CD4-positive, alpha-beta memory T cell (primary cell): Measurements from ENCODE around the gene ELF1. TPM values are rescaled to one million over a fixed set of nuclear protein-coding genes. Genes with fewer than 3 reads are reported as not detected.

ENCODE experiments used
- CTCF ChIA-PET: fragments of 350-600 bp; sonication (Branson Sonifier 250); formaldehyde crosslinking; loops from one replicate; lab custom pipeline; 2021; ENCODE audit warnings: inconsistent platforms; ENCODE audit not compliant: partially characterized antibody; lab: Charles Lee
- POLR2A ChIA-PET: fragments of 350-600 bp; sonication (Branson Sonifier 250); formaldehyde crosslinking; loops from one replicate; lab custom pipeline; 2021; ENCODE audit not compliant: partially characterized antibody; lab: Charles Lee
- DNase-seq, 5 donors: peaks; one replicate each; pipeline versions ENCODE4 v3.0.0 to v3.0.0-alpha.2; 2020 to 2022; ENCODE audit warnings: mixed read lengths in 1 of 5
- H3K27ac ChIP-seq: one replicate; pipeline ENCODE4 v1.7.0; 2013; ENCODE audit warnings: low read depth, low read length
- H3K27me3 ChIP-seq: 2 replicates; pipeline ENCODE4 v1.7.0; 2013; ENCODE audit warnings: mild to moderate bottlenecking, low read length, moderate library complexity; ENCODE audit not compliant: insufficient read depth
- H3K36me3 ChIP-seq: 2 replicates; pipeline ENCODE4 v1.7.0; 2013; ENCODE audit warnings: mild to moderate bottlenecking, low read length, moderate library complexity; ENCODE audit not compliant: insufficient read depth
- H3K4me1 ChIP-seq: 2 replicates; pipeline ENCODE4 v1.7.0; 2013; ENCODE audit warnings: mild to moderate bottlenecking, low read length, moderate library complexity; ENCODE audit not compliant: insufficient read depth
- H3K4me3 ChIP-seq, 2 donors: one replicate each; pipeline ENCODE4 v1.7.0; 2013; ENCODE audit warnings: low read length in 2 of 2, mild to moderate bottlenecking in 1 of 2
- H3K9me3 ChIP-seq, 2 donors: one replicate each; pipeline ENCODE4 v1.7.0; 2013; ENCODE audit warnings: low read length in 2 of 2, control low read depth in 1 of 2; ENCODE audit not compliant: control insufficient read depth in 1 of 2
- H3K27ac Mint-ChIP-seq, 7 donors: one replicate each; pipeline ENCODE4 v1.8.0; 2020 to 2021; ENCODE audit warnings: mixed read lengths in 7 of 7, mild to moderate bottlenecking in 6 of 7, inconsistent platforms in 3 of 7, moderate library complexity in 3 of 7
- H3K27me3 Mint-ChIP-seq, 2 donors: one replicate each; pipeline ENCODE4 v1.8.0; 2020 to 2021; ENCODE audit warnings: mixed read lengths in 2 of 2
- H3K36me3 Mint-ChIP-seq, 2 donors: one replicate each; pipeline ENCODE4 v1.8.0; 2020 to 2021; ENCODE audit warnings: mixed read lengths in 2 of 2, inconsistent platforms in 1 of 2, mild to moderate bottlenecking in 1 of 2
- H3K4me1 Mint-ChIP-seq, 4 donors: one replicate each; pipeline ENCODE4 v1.8.0; 2020 to 2021; ENCODE audit warnings: mixed read lengths in 4 of 4, mild to moderate bottlenecking in 1 of 4
- H3K4me3 Mint-ChIP-seq, 8 donors: one replicate each; pipeline ENCODE4 v1.8.0; 2020 to 2021; ENCODE audit warnings: mixed read lengths in 8 of 8, mild to moderate bottlenecking in 7 of 8, moderate library complexity in 6 of 8, inconsistent platforms in 3 of 8
- H3K9me3 Mint-ChIP-seq, 8 donors: one replicate each; pipeline ENCODE4 v1.8.0; 2020 to 2021; ENCODE audit warnings: mixed read lengths in 8 of 8, mild to moderate bottlenecking in 5 of 8, inconsistent platforms in 3 of 8, moderate library complexity in 1 of 8
- intact Hi-C: fragments of 100-400 bp; cut with micrococcal nuclease; formaldehyde crosslinking; loops from one replicate; pipeline ENCODE4 v1.15.1; 2023
- polyA plus RNA-seq, 2 donors: library from polyadenylated mRNA; unstranded; fragments of 300-500 nt; fragmentation: Illumina TruSeq; gene quantifications; one replicate each; pipeline ENCODE4 v1.2.3, GENCODE V29; 2021
- total RNA-seq, 2 experiments: library from RNA; stranded (reverse); gene quantifications; one replicate each; pipeline ENCODE4 v1.2.3, GENCODE V29; 2021

The ELF1 gene
- total and polyA plus RNA-seq, 4 experiments from 2014 or later = 136 to 192 (median 168) TPM

- ChIA-PET CTCF (interaction anchor here (2.2 kb wide), 1 partner anchor 26 kb away, joined by 8 read pairs; no protein-coding TSS in a partner anchor), POLR2A (interaction anchor here (1.0 to 19.9 kb wide), 5 partner anchors 8 to 94 kb away, joined by 3 to 226 read pairs (median 6); partner anchors contain the start of gene ELF1)
- Mint-ChIP-seq H3K27me3 (no peaks in the 10 kb centered on the region), H3K4me1 (peaks cover 74 to 100% (median 88%) of the 10 kb centered on the region in 4 donors), H3K36me3 (peaks cover 8 to 40% of the 10 kb centered on the region in 2 donors), H3K4me3 (peak overlapping the region in 4 of 8 donors; percentile 21 to 90 (median 78)), H3K9me3 (no peaks in the 10 kb centered on the region), H3K27ac (peak overlapping the region in 3 of 7 donors; percentile 22 to 89 (median 47))
- H3K36me3 ChIP-seq = peaks cover 4% of the 10 kb centered on the region
- H3K27me3 ChIP-seq = no peaks in the 10 kb centered on the region
- peaks cover 100% of the 10 kb centered on the region for H3K4me1 ChIP-seq
- H3K4me3 ChIP-seq = no peak overlapping the region
- DNase-seq = no peak
- intact Hi-C loops = no loop called here
- H3K27ac ChIP-seq = no peak overlapping the region
- no peaks in the 10 kb centered on the region for H3K9me3 ChIP-seq
Observed at GRCh38 chr13:40966298-40966697, 52.8 kb downstream of the ELF1 start.

- H3K27ac ChIP-seq = no peak overlapping the region
Observed at GRCh38 chr13:40963927-40964326, 55.2 kb downstream of the ELF1 start.

GRCh38 chr13:40961826-40962225 is 57.3 kb downstream of the ELF1 start:
- Mint-ChIP-seq H3K9me3 (peaks cover 0 to 1% (median 0%) of the 10 kb centered on the region in 8 donors), H3K4me3 (peak overlapping the region in 6 of 8 donors; percentile 52 to 79 (median 68)), H3K27ac (peak overlapping the region in 5 of 7 donors; percentile 3 to 88 (median 66)), H3K36me3 (peaks cover 29 to 50% of the 10 kb centered on the region in 2 donors), H3K4me1 (peaks cover 63 to 91% (median 77%) of the 10 kb centered on the region in 4 donors), H3K27me3 (no peaks in the 10 kb centered on the region)
- peaks cover 74% of the 10 kb centered on the region for H3K4me1 ChIP-seq
- H3K27me3 ChIP-seq = no peaks in the 10 kb centered on the region
- ChIA-PET CTCF (interaction anchor here (0.6 to 1.7 kb wide), 4 partner anchors 9 to 266 kb away, joined by 3 to 5 read pairs (median 4); no protein-coding TSS in a partner anchor), POLR2A (interaction anchor here (0.6 to 2.5 kb wide), 5 partner anchors 17 to 99 kb away, joined by 3 to 12 read pairs (median 4); partner anchors contain the start of gene ELF1)
- no peak overlapping the region for H3K4me3 ChIP-seq
- H3K27ac ChIP-seq = no peak overlapping the region
- H3K9me3 ChIP-seq = no peaks in the 10 kb centered on the region
- H3K36me3 ChIP-seq = peaks cover 20% of the 10 kb centered on the region
- intact Hi-C loops = loop anchor here (2.0 kb wide), 1 partner anchor 13 kb away; no protein-coding TSS in a partner anchor
- no peak for DNase-seq

More at GRCh38 chr13:40963927-40964326, 55.2 kb downstream of the ELF1 start:
- Histone ChIP-seq H3K36me3 (peaks cover 5% of the 10 kb centered on the region), H3K4me3 (no peak overlapping the region), H3K27me3 (no peaks in the 10 kb centered on the region), H3K9me3 (no peaks in the 10 kb centered on the region), H3K4me1 (peaks cover 92% of the 10 kb centered on the region)
- no peaks in the 10 kb centered on the region for H3K27me3 Mint-ChIP-seq
- peaks cover 12 to 44% of the 10 kb centered on the region in 2 donors for H3K36me3 Mint-ChIP-seq
- H3K9me3 Mint-ChIP-seq = no peaks in the 10 kb centered on the region
- ChIA-PET CTCF (interaction anchor here (1.4 to 2.6 kb wide), 2 partner anchors 10 to 91 kb away, joined by 5 to 6 read pairs; no protein-coding TSS in a partner anchor), POLR2A (interaction anchor here (8.3 to 19.9 kb wide), 2 partner anchors 17 to 52 kb away, joined by 37 to 226 read pairs; partner anchors contain the start of gene ELF1)
- peak overlapping the region in 6 of 8 donors; percentile 13 to 78 (median 60) for H3K4me3 Mint-ChIP-seq
- H3K27ac Mint-ChIP-seq = peak overlapping the region in 5 of 7 donors; percentile 13 to 73 (median 45)
- intact Hi-C loops = no loop called here
- peaks cover 65 to 95% (median 80%) of the 10 kb centered on the region in 4 donors for H3K4me1 Mint-ChIP-seq
- no peak for DNase-seq

- Mint-ChIP-seq H3K27ac (peak overlapping the region in 6 of 7 donors; percentile 9 to 88 (median 50)), H3K4me1 (peaks cover 59 to 88% (median 72%) of the 10 kb centered on the region in 4 donors), H3K4me3 (peak overlapping the region in 6 of 8 donors; percentile 52 to 79 (median 68)), H3K9me3 (peaks cover 0 to 1% (median 0%) of the 10 kb centered on the region in 8 donors), H3K36me3 (peaks cover 31 to 55% of the 10 kb centered on the region in 2 donors), H3K27me3 (no peaks in the 10 kb centered on the region)
- Histone ChIP-seq H3K4me1 (peaks cover 68% of the 10 kb centered on the region), H3K27me3 (no peaks in the 10 kb centered on the region), H3K36me3 (peaks cover 20% of the 10 kb centered on the region), H3K4me3 (no peak overlapping the region), H3K9me3 (no peaks in the 10 kb centered on the region), H3K27ac (no peak overlapping the region)
- ChIA-PET POLR2A (interaction anchor here (0.6 to 2.5 kb wide), 5 partner anchors 18 to 99 kb away, joined by 3 to 12 read pairs (median 4); partner anchors contain the start of gene ELF1), CTCF (interaction anchor here (0.6 to 1.7 kb wide), 3 partner anchors 10 to 31 kb away, joined by 3 to 5 read pairs (median 4); no protein-coding TSS in a partner anchor)
- intact Hi-C loops = loop anchor here (2.0 kb wide), 1 partner anchor 14 kb away; no protein-coding TSS in a partner anchor
- DNase-seq = no peak
Observed at GRCh38 chr13:40961214-40961613, 57.9 kb downstream of the ELF1 start.

- POLR2A ChIA-PET = interaction anchor here (1.1 kb wide), 1 partner anchor 20 kb away, joined by 3 read pairs; no protein-coding TSS in a partner anchor
- intact Hi-C loops = loop anchor here (2.0 kb wide), 1 partner anchor 14 kb away; no protein-coding TSS in a partner anchor
- Mint-ChIP-seq H3K4me1 (peaks cover 56 to 84% (median 67%) of the 10 kb centered on the region in 4 donors), H3K36me3 (peaks cover 33 to 57% of the 10 kb centered on the region in 2 donors), H3K9me3 (peaks cover 0 to 1% (median 0%) of the 10 kb centered on the region in 8 donors), H3K27me3 (no peaks in the 10 kb centered on the region), H3K27ac (peak overlapping the region in 4 of 7 donors; percentile 8 to 55 (median 22)), H3K4me3 (peak overlapping the region in 2 of 8 donors; percentile 23 to 28)
- Histone ChIP-seq H3K9me3 (no peaks in the 10 kb centered on the region), H3K36me3 (peaks cover 20% of the 10 kb centered on the region), H3K4me1 (peaks cover 63% of the 10 kb centered on the region), H3K27me3 (no peaks in the 10 kb centered on the region), H3K4me3 (no peak overlapping the region), H3K27ac (no peak overlapping the region)
- no peak for DNase-seq
- CTCF ChIA-PET = interaction anchor here (1.7 kb wide), 1 partner anchor 9 kb away, joined by 4 read pairs; no protein-coding TSS in a partner anchor
Observed at GRCh38 chr13:40960716-40961115, 58.4 kb downstream of the ELF1 start.

GRCh38 chr13:40958655-40959054 is 60.5 kb downstream of the ELF1 start:
- Histone ChIP-seq H3K4me1 (peaks cover 42% of the 10 kb centered on the region), H3K9me3 (no peaks in the 10 kb centered on the region), H3K27ac (no peak overlapping the region), H3K36me3 (peaks cover 21% of the 10 kb centered on the region), H3K27me3 (no peaks in the 10 kb centered on the region), H3K4me3 (no peak overlapping the region)
- H3K27me3 Mint-ChIP-seq = no peaks in the 10 kb centered on the region
- H3K4me3 Mint-ChIP-seq = peak overlapping the region in 1 of 8 donors; percentile 35
- intact Hi-C loops = no loop called here
- H3K27ac Mint-ChIP-seq = peak overlapping the region; percentile 19 to 88 (median 72)
- ChIA-PET POLR2A (interaction anchor here (0.9 to 1.1 kb wide), 2 partner anchors 12 to 183 kb away, joined by 3 to 4 read pairs; no protein-coding TSS in a partner anchor), CTCF (interaction anchor here (1.2 kb wide), 1 partner anchor 16 kb away, joined by 4 read pairs; no protein-coding TSS in a partner anchor)
- H3K9me3 Mint-ChIP-seq = peaks cover 0 to 3% (median 0%) of the 10 kb centered on the region in 8 donors
- peaks cover 39 to 58% of the 10 kb centered on the region in 2 donors for H3K36me3 Mint-ChIP-seq
- no peak for DNase-seq
- peaks cover 41 to 69% (median 55%) of the 10 kb centered on the region in 4 donors for H3K4me1 Mint-ChIP-seq
